ENCODE measurements around the gene SPIRE2.

DNA sequence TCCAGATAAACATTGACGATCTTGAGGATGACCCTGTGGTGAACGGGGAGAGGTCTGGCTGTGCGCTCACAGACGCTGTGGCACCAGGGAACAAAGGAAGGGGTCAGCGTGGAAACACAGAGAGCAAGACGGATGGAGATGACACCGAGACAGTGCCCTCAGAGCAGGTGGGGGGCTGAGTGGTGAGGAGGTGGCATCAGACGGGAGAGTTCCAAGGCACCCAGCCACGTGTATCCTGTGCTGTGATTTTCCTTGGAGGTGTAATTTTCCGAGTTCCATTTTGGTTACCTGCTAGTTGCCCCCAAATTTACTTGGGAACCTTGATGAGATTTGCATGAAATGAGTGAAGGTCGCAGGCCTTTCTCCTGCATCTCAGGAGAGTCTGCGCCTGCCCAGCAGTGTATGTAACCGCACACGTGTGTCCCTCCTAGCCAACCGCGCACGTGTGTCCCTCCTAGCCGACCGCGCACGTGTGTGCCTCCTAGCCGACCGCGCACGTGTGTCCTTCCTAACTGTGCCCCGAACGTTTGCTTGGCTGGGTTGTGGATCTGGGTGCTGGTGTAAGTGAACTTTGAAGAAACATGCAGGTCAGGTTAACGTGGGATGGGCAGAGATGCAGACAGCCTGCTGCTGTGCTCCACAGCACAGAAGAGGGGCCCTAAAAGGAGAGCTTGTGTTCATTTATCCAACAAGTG, 55.2 kb downstream of the SPIRE2 start:
- TF ChIP-seq CTCF (IDR thresholded peaks at IDR 0.05; ENCODE audit: low read depth, low read length) (no peak), EZH2phosphoT487 (IDR thresholded peaks at IDR 0.05; ENCODE audit: low read depth) (no peak)

Measured in OCI-LY3 (cell line).